BJ (cell line): ENCODE measurements around the gene SLC35D2. TPM values are rescaled to one million over a fixed set of nuclear protein-coding genes. Genes with fewer than 3 reads are reported as not detected.

Experiments
- CTCF ChIA-PET: fragments of 350-600 bp; formaldehyde crosslinking; extraction: SDS; loops from one replicate; lab custom pipeline; 2021; ENCODE audit warnings: antibody characterized with exemption, inconsistent platforms; lab: Yijun Ruan, JAX
- POLR2A ChIA-PET: fragments of 300-600 bp; sonication (Branson Sonifier 250); formaldehyde crosslinking; extraction: SDS; loops from one replicate; lab custom pipeline; 2021; ENCODE audit warnings: antibody characterized with exemption; lab: Charles Lee
- DNase-seq: peaks from one replicate; pipeline ENCODE4 v3.0.0-alpha.2; 2011; ENCODE audit warnings: low read depth
- H3K27me3 ChIP-seq: 2 replicates; pipeline ENCODE4 v1.6.0; 2011; ENCODE audit warnings: low read length; ENCODE audit not compliant: control insufficient read depth, insufficient read depth
- H3K36me3 ChIP-seq: 2 replicates; pipeline ENCODE4 v1.5.1; 2011; ENCODE audit warnings: low read length; ENCODE audit not compliant: control insufficient read depth, insufficient read depth
- H3K4me3 ChIP-seq: 2 replicates; pipeline ENCODE4 v1.5.1; 2011; ENCODE audit warnings: low read depth, mild to moderate bottlenecking, control low read depth, low read length
- CTCF ChIP-seq: IDR thresholded peaks from 2 replicates; pipeline ENCODE4 v1.5.1; 2011; ENCODE audit warnings: low read depth, mild to moderate bottlenecking, control low read depth, inconsistent platforms, low read length, moderate library complexity; ENCODE audit not compliant: insufficient read depth
- polyA plus RNA-seq: library from polyadenylated mRNA; depleted of rRNA; stranded (reverse); fragments of >200 nt; gene quantifications from 2 replicates; pipeline ENCODE4 v1.2.3, GENCODE V29; 2011; rRNA removed

Gene SLC35D2
- polyA plus RNA-seq, 1 experiment: 11.3 TPM

GRCh38 chr9:96293498-96294158 lies 89.9 kb downstream of the SLC35D2 start:
- CTCF ChIA-PET: interaction anchor here (1.2 kb wide), 1 partner anchor 24 kb away, joined by 5 read pairs; no protein-coding TSS in a partner anchor
- no peak for DNase-seq
- TF ChIP-seq CTCF: no peak
- Histone ChIP-seq H3K4me3 (no peak overlapping the region), H3K36me3 (no peaks in the 10 kb centered on the region), H3K27me3 (peaks cover 2% of the 10 kb centered on the region)
- POLR2A ChIA-PET: no interaction called here

- Histone ChIP-seq H3K36me3 (no peaks in the 10 kb centered on the region), H3K4me3 (no peak overlapping the region), H3K27me3 (no peaks in the 10 kb centered on the region)
- ChIA-PET CTCF (interaction anchor here (0.7 kb wide), 1 partner anchor 10 kb away, joined by 3 read pairs; no protein-coding TSS in a partner anchor), POLR2A (no interaction called here)
- DNase-seq: no peak
- no peak for TF ChIP-seq CTCF
These were observed 94.1 kb downstream of the SLC35D2 start for GRCh38 chr9:96289392-96289791.

GRCh38 chr9:96281641-96282040 lies 101.9 kb downstream of the SLC35D2 start:
- ChIA-PET CTCF (no interaction called here), POLR2A (no interaction called here)
- Histone ChIP-seq H3K36me3 (no peaks in the 10 kb centered on the region), H3K27me3 (no peaks in the 10 kb centered on the region), H3K4me3 (no peak overlapping the region)
- no peak for DNase-seq
- TF ChIP-seq CTCF: no peak

- CTCF ChIA-PET: interaction anchor here (0.8 kb wide), 1 partner anchor 43 kb away, joined by 3 read pairs; no protein-coding TSS in a partner anchor
- TF ChIP-seq CTCF: no peak
- no peaks in the 10 kb centered on the region for H3K27me3 ChIP-seq
- POLR2A ChIA-PET: no interaction called here
- H3K36me3 ChIP-seq: no peaks in the 10 kb centered on the region
- no peak overlapping the region for H3K4me3 ChIP-seq
- DNase-seq: no peak
These were observed 103.6 kb downstream of the SLC35D2 start for GRCh38 chr9:96279932-96280331.

GRCh38 chr9:96274939-96275338 lies 108.6 kb downstream of the SLC35D2 start:
- Histone ChIP-seq H3K4me3 (no peak overlapping the region), H3K36me3 (no peaks in the 10 kb centered on the region), H3K27me3 (no peaks in the 10 kb centered on the region)
- TF ChIP-seq CTCF: no peak
- ChIA-PET POLR2A (no interaction called here), CTCF (interaction anchor here (0.5 kb wide), 1 partner anchor 125 kb away, joined by 3 read pairs; no protein-coding TSS in a partner anchor)
- no peak for DNase-seq

Other genes with a start within 250 kb of the SLC35D2 start
- gene HSD17B3, start 81.5 kb downstream of the SLC35D2 start, polyA plus RNA-seq: 0.05 TPM in 1 of 2 replicates, not detected in the other
- gene ZNF367, start 34.7 kb upstream of the SLC35D2 start, polyA plus RNA-seq: 0.97 and 1.8 TPM in 2 replicates
- gene HABP4, start 66.5 kb upstream of the SLC35D2 start, polyA plus RNA-seq: 9.2 and 10.2 TPM in 2 replicates
- gene CDC14B, start 236.1 kb upstream of the SLC35D2 start, polyA plus RNA-seq: 12.1 and 13.9 TPM in 2 replicates